ENCODE results near the gene CHMP6. TPM values are rescaled to one million over a fixed set of nuclear protein-coding genes. Genes with fewer than 3 reads are reported as not detected.

The CHMP6 gene
- total and polyA plus RNA-seq, 3 experiments from 2014 or later, result 31.2 to 45.1 (median 32.7) TPM

DNA sequence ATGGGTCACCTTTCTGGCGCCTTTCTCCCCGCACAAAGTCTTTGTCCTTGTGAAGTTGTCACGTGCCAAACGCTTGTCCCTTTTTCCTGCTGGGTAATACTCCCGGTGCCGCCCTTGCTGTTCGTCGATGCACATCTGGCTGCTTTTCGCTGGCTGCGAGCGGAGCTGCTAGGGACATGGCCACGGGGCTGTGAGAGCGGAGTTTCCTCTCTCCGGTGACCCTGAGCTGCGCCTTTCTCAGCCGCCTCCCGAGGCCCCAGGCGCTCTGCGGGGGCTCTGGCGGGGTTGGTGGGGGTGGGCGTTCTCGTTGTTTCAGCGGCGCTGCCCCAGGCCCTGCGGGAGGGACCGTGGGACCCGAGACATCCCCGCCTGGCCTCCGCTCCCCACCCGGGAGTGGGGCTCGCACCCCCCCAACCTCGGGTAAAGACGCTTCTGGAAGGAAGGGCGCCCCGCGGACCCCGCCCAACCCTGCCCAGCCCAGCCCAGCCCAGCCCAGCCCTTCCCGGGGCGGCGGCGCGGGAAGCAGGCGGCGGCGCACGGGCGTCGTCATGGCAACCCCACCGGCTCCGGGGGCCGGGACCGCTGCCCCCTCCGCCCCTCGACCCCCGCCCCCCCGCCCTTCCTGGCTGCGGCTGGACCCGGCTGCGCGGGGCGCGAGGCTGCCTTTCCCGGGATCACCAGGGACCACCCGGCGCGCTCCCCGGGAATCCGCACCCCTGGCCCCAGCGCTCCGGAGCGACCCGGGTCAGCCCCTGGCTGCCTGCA, 12.3 kb downstream of the CHMP6 start:
- H3K27me3 Mint-ChIP-seq, result peaks cover 27 to 28% of the 10 kb centered on the region in 2 donors
- peak overlapping the region in 3 of 7 donors; percentile 6 to 54 (median 32) for H3K4me3 Mint-ChIP-seq
- CTCF ChIA-PET, result interaction anchor here (1.1 kb wide), 1 partner anchor 15 kb away, joined by 4 read pairs; no protein-coding TSS in a partner anchor
- Histone ChIP-seq H3K9me3 (ENCODE audit: low read length) (no peaks in the 10 kb centered on the region), H3K4me3 (ENCODE audit: low read length) (no peak overlapping the region), H3K27me3 (ENCODE audit: insufficient read depth, low read length, poor library complexity, severe bottlenecking) (peaks cover 10% of the 10 kb centered on the region), H3K36me3 (ENCODE audit: insufficient read depth, low read length) (peaks cover under 1% of the 10 kb centered on the region), H3K4me1 (ENCODE audit: insufficient read depth, low read length) (peaks cover 12% of the 10 kb centered on the region), H3K27ac (ENCODE audit: low read depth, low read length) (no peak overlapping the region)
- peak overlapping the region in 1 of 8 donors; percentile 11 for H3K27ac Mint-ChIP-seq
- DNase-seq, result no peak
- peaks cover 12 to 24% (median 19%) of the 10 kb centered on the region in 3 donors for H3K4me1 Mint-ChIP-seq
- H3K36me3 Mint-ChIP-seq, result peaks cover 0 to 10% (median 0%) of the 10 kb centered on the region in 3 donors
- peaks cover 0 to 4% (median 0%) of the 10 kb centered on the region in 5 donors for H3K9me3 Mint-ChIP-seq
- POLR2A ChIA-PET, result interaction anchor here (1.0 kb wide), 1 partner anchor 30 kb away, joined by 3 read pairs; no protein-coding TSS in a partner anchor

DNA sequence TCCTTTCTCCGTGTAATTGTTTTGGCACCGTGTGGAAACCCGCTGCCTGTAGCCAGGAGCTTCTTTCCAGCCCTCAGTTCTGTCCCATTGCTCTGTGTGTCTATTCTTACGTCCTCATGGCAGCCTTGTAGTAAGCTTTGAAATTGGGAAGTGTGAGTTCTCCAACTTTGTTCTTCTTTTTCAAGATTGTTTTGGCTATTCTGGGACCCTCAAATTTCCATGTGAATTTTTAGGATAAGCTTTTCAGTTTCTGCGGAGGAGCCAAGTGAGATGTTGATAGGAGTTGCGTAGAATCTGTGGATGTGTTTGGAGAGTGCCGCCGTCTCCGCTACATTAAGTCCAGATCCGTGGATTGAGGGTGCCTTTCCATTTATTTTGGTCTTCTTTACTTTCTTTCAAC, 15.2 kb downstream of the CHMP6 start:
- Mint-ChIP-seq H3K27ac (no peak overlapping the region), H3K27me3 (peaks cover 28 to 33% of the 10 kb centered on the region in 2 donors), H3K36me3 (peaks cover 0 to 9% (median 1%) of the 10 kb centered on the region in 3 donors), H3K9me3 (peaks cover 3 to 14% (median 8%) of the 10 kb centered on the region in 5 donors), H3K4me3 (peak overlapping the region in 1 of 7 donors; percentile 23), H3K4me1 (peaks cover 11 to 21% (median 19%) of the 10 kb centered on the region in 3 donors)
- no peak for DNase-seq
- no peaks in the 10 kb centered on the region for H3K36me3 ChIP-seq (ENCODE audit: insufficient read depth, low read length)
- no peak overlapping the region for H3K4me3 ChIP-seq (ENCODE audit: low read length)
- peaks cover 4% of the 10 kb centered on the region for H3K9me3 ChIP-seq (ENCODE audit: low read length)
- H3K27ac ChIP-seq (ENCODE audit: low read depth, low read length), result no peak overlapping the region
- H3K27me3 ChIP-seq (ENCODE audit: insufficient read depth, low read length, poor library complexity, severe bottlenecking), result peaks cover 10% of the 10 kb centered on the region
- ChIA-PET CTCF (interaction anchor here (1.0 to 1.5 kb wide), 2 partner anchors 17 to 95 kb away, joined by 3 read pairs; no protein-coding TSS in a partner anchor), POLR2A (no interaction called here)
- H3K4me1 ChIP-seq (ENCODE audit: insufficient read depth, low read length), result peaks cover 12% of the 10 kb centered on the region

DNA sequence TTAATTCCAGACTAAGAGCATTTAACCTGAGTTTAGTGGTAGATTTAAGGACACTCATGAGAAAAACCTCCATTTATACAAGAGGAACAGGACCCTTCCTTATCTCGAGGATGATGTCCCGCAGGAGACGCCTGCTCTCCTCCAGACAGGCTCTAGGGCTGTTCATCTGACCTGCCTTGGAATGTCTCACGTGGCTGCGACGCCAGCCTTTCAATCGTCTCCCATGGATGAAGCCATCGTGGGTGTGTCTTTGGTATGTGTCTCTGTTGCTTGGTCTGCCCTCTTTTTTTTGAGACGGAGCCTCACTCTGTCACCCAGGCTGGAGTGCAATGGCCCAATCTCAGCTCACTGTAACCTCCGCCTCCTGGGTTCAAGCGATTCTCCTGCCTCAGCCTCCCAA, 16.5 kb downstream of the CHMP6 start:
- H3K4me1 Mint-ChIP-seq, result peaks cover 7 to 13% (median 13%) of the 10 kb centered on the region in 3 donors
- H3K9me3 Mint-ChIP-seq, result peaks cover 3 to 16% (median 8%) of the 10 kb centered on the region in 5 donors
- ChIA-PET CTCF (no interaction called here), POLR2A (interaction anchor here (0.5 kb wide), 1 partner anchor 12 kb away, joined by 5 read pairs; no protein-coding TSS in a partner anchor)
- Histone ChIP-seq H3K27me3 (ENCODE audit: insufficient read depth, low read length, poor library complexity, severe bottlenecking) (peaks cover 10% of the 10 kb centered on the region), H3K27ac (ENCODE audit: low read depth, low read length) (no peak overlapping the region), H3K9me3 (ENCODE audit: low read length) (peaks cover 4% of the 10 kb centered on the region), H3K36me3 (ENCODE audit: insufficient read depth, low read length) (no peaks in the 10 kb centered on the region), H3K4me3 (ENCODE audit: low read length) (no peak overlapping the region), H3K4me1 (ENCODE audit: insufficient read depth, low read length) (peaks cover 12% of the 10 kb centered on the region)
- DNase-seq, result no peak
- H3K4me3 Mint-ChIP-seq, result no peak overlapping the region
- peak overlapping the region in 1 of 8 donors; percentile 38 for H3K27ac Mint-ChIP-seq
- peaks cover 27 to 33% of the 10 kb centered on the region in 2 donors for H3K27me3 Mint-ChIP-seq
- peaks cover 1 to 11% (median 1%) of the 10 kb centered on the region in 3 donors for H3K36me3 Mint-ChIP-seq

DNA sequence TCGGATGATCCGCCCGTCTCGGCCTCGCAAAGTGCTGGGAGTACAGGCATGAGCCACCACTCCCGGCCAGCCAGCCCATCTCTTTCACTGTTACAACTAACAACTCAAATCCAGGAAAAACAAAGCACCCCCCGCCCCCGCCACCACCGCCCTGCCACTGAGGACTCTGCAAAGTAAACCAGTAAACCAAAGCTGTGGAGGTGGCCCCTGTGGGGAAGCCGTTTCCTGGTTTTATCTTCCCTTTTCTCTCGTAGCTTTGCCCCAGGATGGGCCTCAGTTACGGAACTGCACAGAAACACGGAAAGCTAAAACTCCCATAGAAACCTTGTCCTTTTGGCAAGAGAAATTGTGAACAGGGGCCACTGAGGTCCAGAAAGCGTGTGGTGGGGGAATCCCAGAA, 17.5 kb downstream of the CHMP6 start:
- Mint-ChIP-seq H3K9me3 (peaks cover 3 to 16% (median 8%) of the 10 kb centered on the region in 5 donors), H3K4me3 (no peak overlapping the region), H3K36me3 (peaks cover 1 to 15% (median 1%) of the 10 kb centered on the region in 3 donors), H3K27me3 (peaks cover 21 to 29% of the 10 kb centered on the region in 2 donors), H3K4me1 (peaks cover 5 to 7% (median 7%) of the 10 kb centered on the region in 3 donors), H3K27ac (no peak overlapping the region)
- peaks cover 10% of the 10 kb centered on the region for H3K27me3 ChIP-seq (ENCODE audit: insufficient read depth, low read length, poor library complexity, severe bottlenecking)
- H3K27ac ChIP-seq (ENCODE audit: low read depth, low read length), result no peak overlapping the region
- H3K4me3 ChIP-seq (ENCODE audit: low read length), result no peak overlapping the region
- peaks cover 8% of the 10 kb centered on the region for H3K4me1 ChIP-seq (ENCODE audit: insufficient read depth, low read length)
- H3K9me3 ChIP-seq (ENCODE audit: low read length), result peaks cover 4% of the 10 kb centered on the region
- no peak for DNase-seq
- ChIA-PET CTCF (no interaction called here), POLR2A (no interaction called here)
- no peaks in the 10 kb centered on the region for H3K36me3 ChIP-seq (ENCODE audit: insufficient read depth, low read length)

DNA sequence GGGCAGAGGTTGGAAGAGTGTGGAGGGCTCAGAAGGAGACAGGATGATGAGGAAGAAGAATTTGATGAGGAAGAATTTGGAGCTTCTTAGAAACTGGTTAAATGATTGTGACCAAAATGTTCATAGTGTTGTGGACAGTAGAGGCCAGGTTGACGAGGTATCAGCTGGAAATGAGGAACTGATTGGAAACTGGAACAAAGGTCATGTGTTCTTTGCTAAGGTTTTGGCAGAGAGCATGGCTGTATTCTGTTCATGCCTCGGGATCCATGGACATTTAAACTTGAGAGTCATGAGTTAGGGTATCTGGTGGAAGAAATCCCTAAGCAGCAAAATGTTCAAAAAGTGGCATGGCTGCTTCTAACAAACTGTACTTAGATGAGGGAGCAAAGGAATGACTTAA, 19.3 kb downstream of the CHMP6 start:
- peaks cover 13 to 18% of the 10 kb centered on the region in 2 donors for H3K27me3 Mint-ChIP-seq
- Histone ChIP-seq H3K4me1 (ENCODE audit: insufficient read depth, low read length) (no peaks in the 10 kb centered on the region), H3K9me3 (ENCODE audit: low read length) (peaks cover 4% of the 10 kb centered on the region), H3K4me3 (ENCODE audit: low read length) (no peak overlapping the region), H3K27ac (ENCODE audit: low read depth, low read length) (no peak overlapping the region), H3K36me3 (ENCODE audit: insufficient read depth, low read length) (no peaks in the 10 kb centered on the region), H3K27me3 (ENCODE audit: insufficient read depth, low read length, poor library complexity, severe bottlenecking) (peaks cover 3% of the 10 kb centered on the region)
- ChIA-PET POLR2A (no interaction called here), CTCF (interaction anchor here (1.9 kb wide), 1 partner anchor 13 kb away, joined by 8 read pairs; no protein-coding TSS in a partner anchor)
- no peak for DNase-seq
- H3K4me3 Mint-ChIP-seq, result peak overlapping the region in 1 of 7 donors; percentile 56
- no peak overlapping the region for H3K27ac Mint-ChIP-seq
- peaks cover 1 to 15% (median 4%) of the 10 kb centered on the region in 3 donors for H3K36me3 Mint-ChIP-seq
- peaks cover 3 to 16% (median 7%) of the 10 kb centered on the region in 5 donors for H3K9me3 Mint-ChIP-seq
- H3K4me1 Mint-ChIP-seq, result no peaks in the 10 kb centered on the region

DNA sequence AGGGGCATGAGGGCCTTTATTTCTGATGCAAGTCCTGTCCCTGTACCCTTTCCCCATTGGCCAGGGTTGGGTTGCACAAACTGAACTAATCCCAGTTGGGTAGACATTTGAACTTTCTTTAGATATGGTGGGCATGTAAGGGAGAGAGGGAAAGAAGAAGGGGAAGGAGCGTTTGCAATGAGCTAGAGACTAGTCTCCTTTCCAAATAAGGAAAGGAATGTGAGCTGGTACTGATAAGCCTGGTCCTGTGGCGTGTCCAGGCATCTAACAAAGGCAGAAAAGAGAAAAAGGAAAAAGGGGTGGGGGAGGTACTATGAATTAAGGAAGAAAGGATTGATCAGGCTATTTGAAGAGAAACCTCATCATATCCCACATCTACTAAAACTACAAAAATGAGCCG, 20.3 kb downstream of the CHMP6 start:
- ChIA-PET CTCF (interaction anchor here (0.6 to 1.8 kb wide), 2 partner anchors 12 to 1950 kb away, joined by 3 to 4 read pairs; no protein-coding TSS in a partner anchor), POLR2A (no interaction called here)
- Histone ChIP-seq H3K27ac (ENCODE audit: low read depth, low read length) (no peak overlapping the region), H3K4me3 (ENCODE audit: low read length) (no peak overlapping the region), H3K9me3 (ENCODE audit: low read length) (peaks cover 4% of the 10 kb centered on the region), H3K36me3 (ENCODE audit: insufficient read depth, low read length) (no peaks in the 10 kb centered on the region), H3K27me3 (ENCODE audit: insufficient read depth, low read length, poor library complexity, severe bottlenecking) (no peaks in the 10 kb centered on the region), H3K4me1 (ENCODE audit: insufficient read depth, low read length) (peaks cover 1% of the 10 kb centered on the region)
- peaks cover 1 to 15% (median 4%) of the 10 kb centered on the region in 3 donors for H3K36me3 Mint-ChIP-seq
- peaks cover 3 to 12% of the 10 kb centered on the region in 2 donors for H3K27me3 Mint-ChIP-seq
- no peak overlapping the region for H3K27ac Mint-ChIP-seq
- H3K4me3 Mint-ChIP-seq, result no peak overlapping the region
- H3K4me1 Mint-ChIP-seq, result peaks cover 0 to 4% (median 3%) of the 10 kb centered on the region in 3 donors
- DNase-seq, result no peak
- peaks cover 3 to 18% (median 12%) of the 10 kb centered on the region in 5 donors for H3K9me3 Mint-ChIP-seq

DNA sequence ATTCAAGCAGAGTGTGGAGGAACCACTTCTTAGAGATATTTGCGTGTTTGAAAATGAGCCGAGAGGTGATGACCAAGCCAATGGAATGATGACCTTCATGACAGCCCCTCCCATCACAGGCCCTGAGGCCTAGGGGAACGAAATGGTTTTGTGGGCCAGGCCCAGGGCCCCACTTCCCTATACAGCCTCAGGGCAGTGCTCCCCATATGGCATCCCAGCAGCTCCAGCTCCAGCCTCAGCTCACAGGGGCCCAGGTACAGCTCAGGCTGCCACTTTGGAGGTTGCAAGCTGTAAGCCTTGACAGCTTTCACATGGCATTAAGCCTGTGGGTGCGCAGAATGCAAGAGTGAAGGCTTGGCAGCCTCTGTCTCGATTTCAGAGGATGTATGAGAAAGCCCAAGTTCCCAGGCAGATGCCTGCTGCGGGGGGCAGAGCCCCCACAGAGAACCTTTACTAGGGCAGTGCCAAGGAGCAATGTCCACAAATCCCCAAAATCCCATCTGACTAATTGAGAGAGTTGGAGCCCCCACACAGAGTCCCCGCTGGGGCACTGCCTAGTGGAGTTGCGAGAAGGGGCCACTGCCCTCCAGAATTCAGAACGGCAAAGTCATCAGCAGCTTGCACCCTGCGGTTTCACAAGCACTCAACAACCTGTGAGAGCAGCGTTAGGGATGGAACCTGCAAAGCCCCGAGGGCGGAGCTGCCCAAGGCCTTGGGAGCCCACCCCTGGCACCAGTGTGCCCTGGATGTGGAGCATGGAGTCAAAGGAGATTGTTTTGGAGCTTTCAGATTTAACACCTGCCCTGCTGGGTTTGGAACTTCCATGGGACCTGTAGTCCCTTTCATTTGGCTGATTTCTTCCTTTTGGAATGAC, 21.2 kb downstream of the CHMP6 start:
- Histone ChIP-seq H3K4me3 (ENCODE audit: low read length) (no peak overlapping the region), H3K27me3 (ENCODE audit: insufficient read depth, low read length, poor library complexity, severe bottlenecking) (no peaks in the 10 kb centered on the region), H3K27ac (ENCODE audit: low read depth, low read length) (no peak overlapping the region), H3K9me3 (ENCODE audit: low read length) (peaks cover 4% of the 10 kb centered on the region), H3K36me3 (ENCODE audit: insufficient read depth, low read length) (no peaks in the 10 kb centered on the region), H3K4me1 (ENCODE audit: insufficient read depth, low read length) (peaks cover 10% of the 10 kb centered on the region)
- no peak for DNase-seq
- ChIA-PET CTCF (interaction anchor here (1.8 kb wide), 1 partner anchor 11 kb away, joined by 4 read pairs; no protein-coding TSS in a partner anchor), POLR2A (no interaction called here)
- H3K36me3 Mint-ChIP-seq, result peaks cover 1 to 15% (median 4%) of the 10 kb centered on the region in 3 donors
- no peak overlapping the region for H3K27ac Mint-ChIP-seq
- H3K9me3 Mint-ChIP-seq, result peaks cover 3 to 18% (median 14%) of the 10 kb centered on the region in 5 donors
- peaks cover 0 to 9% of the 10 kb centered on the region in 2 donors for H3K27me3 Mint-ChIP-seq
- no peak overlapping the region for H3K4me3 Mint-ChIP-seq
- peaks cover 6 to 13% (median 7%) of the 10 kb centered on the region in 3 donors for H3K4me1 Mint-ChIP-seq

All from CD8-positive, alpha-beta memory T cell (primary cell).